HepG2 (cell line): ENCODE results near the gene P3H4. TPM values are rescaled to one million over a fixed set of nuclear protein-coding genes. Genes with fewer than 3 reads are reported as not detected.

Source experiments
- AKNA ChIP-seq: sonication (generic); formaldehyde crosslinking; IDR thresholded peaks from 2 replicates; pipeline ENCODE4 v1.4.0; 2020; ENCODE audit warnings: missing genetic modification reagents, borderline replicate concordance
- CENPX ChIP-seq: sonication (generic); formaldehyde crosslinking; IDR thresholded peaks from 2 replicates; pipeline ENCODE4 v1.9.0; 2021; ENCODE audit warnings: mild to moderate bottlenecking, missing genetic modification reagents, moderate library complexity
- E2F5 ChIP-seq: sonication (generic); formaldehyde crosslinking; conservative IDR thresholded peaks from 2 replicates; pipeline ENCODE4 v1.4.0; 2020; ENCODE audit warnings: missing genetic modification reagents
- GLI4 ChIP-seq: sonication (generic); formaldehyde crosslinking; IDR thresholded peaks from 2 replicates; pipeline ENCODE4 v1.5.1; 2020; ENCODE audit warnings: missing genetic modification reagents, mild to moderate bottlenecking, moderate library complexity, borderline replicate concordance
- GMEB1 ChIP-seq: sonication (generic); formaldehyde crosslinking; IDR thresholded peaks from 2 replicates; pipeline ENCODE4 v1.5.1; 2020; ENCODE audit warnings: missing genetic modification reagents, mild to moderate bottlenecking, borderline replicate concordance
- HMGA1 ChIP-seq: sonication (generic); formaldehyde crosslinking; conservative IDR thresholded peaks from 2 replicates; pipeline ENCODE4 v1.4.0; 2020; ENCODE audit warnings: missing genetic modification reagents
- MTA1 ChIP-seq: sonication (generic); formaldehyde crosslinking; IDR thresholded peaks from 2 replicates; pipeline ENCODE4 v1.4.0; 2020; ENCODE audit warnings: missing genetic modification reagents, mild to moderate bottlenecking, borderline replicate concordance
- MYC ChIP-seq: sonication (generic); formaldehyde crosslinking; IDR thresholded peaks from 2 replicates; pipeline ENCODE4 v1.9.0; 2021; ENCODE audit warnings: missing genetic modification reagents, borderline replicate concordance
- PHF8 ChIP-seq: sonication (generic); formaldehyde crosslinking; IDR thresholded peaks from 2 replicates; pipeline ENCODE4 v1.5.0; 2020; ENCODE audit warnings: missing genetic modification reagents
- TRIM24 ChIP-seq: sonication (generic); formaldehyde crosslinking; IDR thresholded peaks from 2 replicates; pipeline ENCODE4 v1.8.0; 2022; ENCODE audit warnings: mild to moderate bottlenecking, missing genetic modification reagents
- ZNF451 ChIP-seq: sonication (generic); formaldehyde crosslinking; IDR thresholded peaks from 2 replicates; pipeline ENCODE4 v1.5.0; 2020; ENCODE audit warnings: mild to moderate bottlenecking, missing genetic modification reagents
- ZNF503 ChIP-seq: sonication (generic); formaldehyde crosslinking; IDR thresholded peaks from 2 replicates; pipeline ENCODE4 v1.4.0; 2020; ENCODE audit warnings: missing genetic modification reagents
- ZNF557 ChIP-seq: sonication (generic); formaldehyde crosslinking; IDR thresholded peaks from 2 replicates; pipeline ENCODE4 v1.4.0; 2020; ENCODE audit warnings: missing genetic modification reagents
- ZNF713 ChIP-seq: sonication (generic); formaldehyde crosslinking; IDR thresholded peaks from 2 replicates; pipeline ENCODE4 v1.4.0; 2020; ENCODE audit warnings: mild to moderate bottlenecking, missing genetic modification reagents
- ZNF766 ChIP-seq: sonication (generic); formaldehyde crosslinking; IDR thresholded peaks from 2 replicates; pipeline ENCODE4 v1.5.0; 2020; ENCODE audit warnings: missing genetic modification reagents, borderline replicate concordance
- ZXDC ChIP-seq: sonication (generic); formaldehyde crosslinking; IDR thresholded peaks from 2 replicates; pipeline ENCODE4 v1.5.0; 2020; ENCODE audit warnings: mild to moderate bottlenecking, missing genetic modification reagents
- polyA plus RNA-seq, 8 experiments: library from polyadenylated mRNA; depleted of rRNA in 3 of 8; stranded (reverse) in 7 of 8; unstranded in 1 of 8; fragments of >200 nt; fragmentation: Illumina TruSeq in 4 of 8; extraction: Trizol in 4 of 8; gene quantifications; 2 replicates each; pipeline versions ENCODE4 v1.2.1 to v1.2.3, GENCODE V29; 2011 to 2016; ENCODE audit warnings: low read depth in 4 of 8, missing spikeins in 1 of 8, mixed read lengths in 1 of 8; ENCODE audit not compliant: insufficient read depth in 1 of 8
- total RNA-seq, 5 experiments: library from RNA; depleted of rRNA; stranded (reverse); fragments of >200 nt; fragmentation: Illumina TruSeq; extraction: Trizol; gene quantifications; 2 replicates each; pipeline ENCODE4 v1.2.3, GENCODE V29; 2016; ENCODE audit warnings: low read depth in 1 of 5

P3H4 gene
- total and polyA plus RNA-seq, 2 of the 13 experiments (the other 11 are each of a cell fraction or from before 2014, with no cell fraction given): 37.1 to 50.6 TPM

- TF ChIP-seq ZNF451 (no peak), ZXDC (CRISPR knock-in tag) (no peak), AKNA (CRISPR knock-in tag) (no peak), PHF8 (CRISPR knock-in tag) (0 out of 2 replicates have a peak, but pooled peaks have one; percentile 2), GLI4 (CRISPR knock-in tag) (no peak), HMGA1 (CRISPR knock-in tag) (no peak), MYC (CRISPR knock-in tag) (peak; percentile 13; the same call in 1 of the 2 replicates), ZNF557 (no peak), ZNF713 (CRISPR knock-in tag) (no peak), ZNF766 (CRISPR knock-in tag) (no peak), GMEB1 (CRISPR knock-in tag) (no peak), MTA1 (peak; percentile 68; the same call in 1 of the 2 replicates), CENPX (CRISPR knock-in tag) (no peak), E2F5 (0 out of 2 replicates have a peak, but pooled peaks have one; percentile 36), TRIM24 (CRISPR knock-in tag) (no peak), ZNF503 (CRISPR knock-in tag) (no peak)
These were observed 11.0 kb downstream of the P3H4 start (continued) for GRCh38 chr17:41800601-41801373.
